GM19035 (cell line): ENCODE measurements around the gene CCDC107.

ENCODE experiments used
- ATAC-seq: cut with Tn5 transposase; IDR thresholded peaks from one replicate; pipeline ENCODE4 v1.9.1; 2021; ENCODE audit not compliant: unreplicated experiment

CCDC107 gene

GRCh38 chr9:35659340-35659739, 1.2 kb downstream of the CCDC107 start:
- ATAC-seq, result no peak

- ATAC-seq, result no peak
Measured at GRCh38 chr9:35660966-35661415, 2.9 kb downstream of the CCDC107 start.

GRCh38 chr9:35661756-35662350, 3.8 kb downstream of the CCDC107 start:
- ATAC-seq, result no peak

GRCh38 chr9:35662437-35662836, 4.3 kb downstream of the CCDC107 start:
- no peak for ATAC-seq

- ATAC-seq, result peak; percentile 77
Measured at GRCh38 chr9:35664531-35665470, 6.7 kb downstream of the CCDC107 start, which contains the start of gene ARHGEF39. Gene ARHGEF39 (minus strand): TSS chr9:35665195. CDS start chr9:35665169, 26 bp downstream.

- ATAC-seq, result no peak
Measured at GRCh38 chr9:35665471-35665818, 7.4 kb downstream of the CCDC107 start.

GRCh38 chr9:35666045-35666444, 8.0 kb downstream of the CCDC107 start:
- no peak for ATAC-seq

- no peak for ATAC-seq
Measured at GRCh38 chr9:35666549-35666948, 8.5 kb downstream of the CCDC107 start.

- no peak for ATAC-seq
Measured at GRCh38 chr9:35667939-35668338, 9.8 kb downstream of the CCDC107 start.

- no peak for ATAC-seq
Measured at GRCh38 chr9:35669331-35670145, 11.4 kb downstream of the CCDC107 start.

- no peak for ATAC-seq
Measured at GRCh38 chr9:35673132-35674024, 15.3 kb downstream of the CCDC107 start, which contains the start of gene CA9. Gene CA9 (plus strand): TSS chr9:35673928. CDS start chr9:35673960, 32 bp downstream.

- no peak for ATAC-seq
Measured at GRCh38 chr9:35674025-35674361, 15.9 kb downstream of the CCDC107 start.

GRCh38 chr9:35675204-35675603, 17.1 kb downstream of the CCDC107 start:
- ATAC-seq, result no peak

- no peak for ATAC-seq
Measured at GRCh38 chr9:35675732-35676392, 17.8 kb downstream of the CCDC107 start.

GRCh38 chr9:35679091-35679490, 21.0 kb downstream of the CCDC107 start:
- no peak for ATAC-seq

- no peak for ATAC-seq
Measured at GRCh38 chr9:35679766-35680330, 21.8 kb downstream of the CCDC107 start.

- ATAC-seq, result peak; percentile 80
Measured at GRCh38 chr9:35680331-35681105, 22.4 kb downstream of the CCDC107 start.

- ATAC-seq, result no peak
Measured at GRCh38 chr9:35681341-35682002, 23.4 kb downstream of the CCDC107 start.
